ENCODE data around the gene ADCY7.

GRCh38 chr16:50360779-50361178 lies 94.4 kb downstream of the ADCY7 start:
- no peak for TF ChIP-seq POLR2A (IDR thresholded peaks at IDR 0.05)
- no peak for TF ChIP-seq CTCF (IDR thresholded peaks at IDR 0.05)
